Activated naive CD8-positive, alpha-beta T cell treated with anti-CD3 and anti-CD28 coated beads for 36 hours (primary cell): Measurements from ENCODE around the gene EXOC2. TPM values are rescaled to one million over a fixed set of nuclear protein-coding genes. Genes with fewer than 3 reads are reported as not detected.

Source experiments
- DNase-seq: peaks from one replicate; pipeline ENCODE4 v3.0.0; 2021
- H3K27ac Mint-ChIP-seq: one replicate; pipeline ENCODE4 v1.8.0; 2022; ENCODE audit warnings: mild to moderate bottlenecking, moderate library complexity, mixed read lengths
- H3K27me3 Mint-ChIP-seq: one replicate; pipeline ENCODE4 v1.8.0; 2022; ENCODE audit warnings: mild to moderate bottlenecking, mixed read lengths
- H3K36me3 Mint-ChIP-seq: one replicate; pipeline ENCODE4 v1.8.0; 2021; ENCODE audit warnings: mild to moderate bottlenecking, mixed read lengths
- H3K4me1 Mint-ChIP-seq: one replicate; pipeline ENCODE4 v1.8.0; 2021; ENCODE audit warnings: mixed read lengths
- H3K4me3 Mint-ChIP-seq: one replicate; pipeline ENCODE4 v1.8.0; 2022; ENCODE audit warnings: mild to moderate bottlenecking, moderate library complexity, mixed read lengths
- H3K9me3 Mint-ChIP-seq: one replicate; pipeline ENCODE4 v1.8.0; 2022; ENCODE audit warnings: mixed read lengths
- total RNA-seq, 2 experiments: library from RNA; stranded (reverse); gene quantifications; one replicate each; pipeline ENCODE4 v1.2.3, GENCODE V29; 2021

EXOC2 gene
- total RNA-seq, 2 experiments from 2014 or later = 28.4 to 30.0 TPM

DNA sequence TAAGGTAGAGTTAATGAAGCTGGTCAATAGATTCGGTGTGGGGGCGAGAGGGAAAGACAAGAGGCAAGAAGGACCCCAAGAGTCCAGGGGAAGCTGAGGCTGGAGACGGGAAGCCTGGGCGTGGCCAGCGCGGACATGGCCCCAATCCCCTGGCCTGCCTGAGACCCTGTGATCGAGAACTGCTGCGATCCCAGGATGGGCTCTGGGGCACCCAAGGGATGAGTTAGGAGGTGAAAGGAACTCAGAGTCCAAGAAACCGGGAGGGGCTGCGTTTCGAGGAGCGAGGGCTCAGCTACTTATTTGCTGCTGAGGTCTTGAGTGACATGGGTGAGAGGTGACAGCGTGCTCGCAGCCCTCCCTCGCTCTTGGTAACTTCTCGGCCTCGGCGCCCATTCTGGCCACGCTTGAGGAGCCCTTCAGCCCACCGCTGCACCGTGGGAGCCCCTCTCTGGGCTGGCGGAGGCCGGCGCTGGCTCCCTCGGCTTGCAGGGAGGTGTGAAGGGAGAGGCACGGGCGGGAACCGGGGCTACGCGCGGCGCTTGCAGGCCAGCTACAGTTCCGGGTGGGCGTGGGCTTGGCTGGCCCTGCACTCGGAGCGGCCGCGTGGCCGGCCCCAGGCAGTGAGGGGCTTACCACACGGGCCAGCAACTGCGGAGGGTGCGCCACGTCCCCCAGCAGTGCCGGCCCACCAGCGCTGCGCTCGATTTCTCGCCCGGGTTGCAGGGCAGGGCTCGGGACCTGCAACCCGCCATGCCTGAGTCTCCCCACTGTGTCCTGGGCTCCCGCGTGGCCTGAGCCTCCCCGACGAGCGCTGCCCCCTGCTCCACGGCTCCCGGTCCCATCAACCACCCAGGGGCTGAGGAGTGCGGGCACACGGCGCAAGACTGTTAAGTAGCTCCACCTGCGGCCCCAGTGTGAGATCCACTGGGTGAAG lies 243.2 kb downstream of the EXOC2 start:
- Mint-ChIP-seq H3K4me3 (no peak overlapping the region), H3K27me3 (peaks cover 5% of the 10 kb centered on the region), H3K4me1 (peaks cover 52% of the 10 kb centered on the region), H3K9me3 (no peaks in the 10 kb centered on the region), H3K36me3 (peaks cover 13% of the 10 kb centered on the region), H3K27ac (peak overlapping the region; percentile 50)
- no peak for DNase-seq

DNA sequence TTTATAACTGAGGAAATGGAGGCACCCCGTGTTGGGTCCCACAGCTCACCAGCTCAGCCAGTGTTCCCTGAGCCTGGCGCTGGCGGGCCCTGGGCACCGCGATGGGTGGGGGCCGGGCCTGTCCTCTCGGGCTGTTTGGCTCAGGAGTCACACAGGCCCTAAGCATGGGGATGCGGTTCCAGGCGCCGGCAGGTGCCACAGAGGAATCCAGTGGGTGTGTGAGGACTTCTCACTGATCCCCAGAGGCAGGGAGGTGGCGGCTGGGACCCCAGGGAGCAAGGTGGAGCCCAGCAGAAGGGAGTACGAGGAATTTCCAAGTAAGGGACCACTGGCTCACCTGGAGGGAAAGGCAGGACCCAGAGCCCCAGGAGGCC lies 243.9 kb downstream of the EXOC2 start:
- H3K36me3 Mint-ChIP-seq = peaks cover 13% of the 10 kb centered on the region
- no peak for DNase-seq
- H3K4me3 Mint-ChIP-seq = no peak overlapping the region
- H3K27ac Mint-ChIP-seq = peak overlapping the region; percentile 98
- H3K27me3 Mint-ChIP-seq = peaks cover 5% of the 10 kb centered on the region
- peaks cover 52% of the 10 kb centered on the region for H3K4me1 Mint-ChIP-seq
- H3K9me3 Mint-ChIP-seq = no peaks in the 10 kb centered on the region

DNA sequence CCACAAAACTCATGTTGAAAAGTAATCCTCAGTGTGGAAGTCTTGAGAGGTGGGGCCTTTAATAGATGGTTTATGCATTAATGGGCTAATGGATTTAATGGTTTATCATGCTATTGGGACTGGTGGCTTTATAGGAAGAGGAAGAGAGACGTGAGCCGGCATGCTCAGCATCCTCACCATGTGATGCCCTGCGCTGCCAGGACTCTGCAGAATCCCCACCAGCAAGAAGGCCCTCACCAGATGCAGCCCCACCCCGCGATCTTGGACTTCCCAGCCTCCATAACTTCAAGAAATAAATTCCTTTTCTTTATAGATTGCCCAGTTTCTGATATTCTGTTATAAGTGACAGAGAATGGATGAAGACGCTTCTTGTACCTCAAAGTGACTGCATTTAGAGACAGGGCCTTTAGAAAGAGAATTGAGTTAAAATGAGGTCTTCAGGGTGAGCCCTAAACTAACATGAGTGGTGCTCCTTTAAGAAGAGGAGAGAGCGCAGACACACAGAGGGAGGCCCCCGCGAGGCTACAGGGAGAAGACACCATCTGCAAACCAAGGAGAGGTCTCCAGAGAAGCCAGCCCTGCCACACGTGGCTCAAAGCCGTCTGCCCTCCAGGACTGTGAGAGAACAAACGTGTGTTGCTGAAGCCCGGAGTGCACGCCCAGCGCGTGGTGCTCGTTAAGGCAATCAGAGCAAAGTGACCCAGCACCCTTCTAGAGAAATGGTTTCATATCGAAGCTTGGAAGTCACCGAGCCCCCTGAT lies 244.5 kb downstream of the EXOC2 start:
- DNase-seq = no peak
- Mint-ChIP-seq H3K4me3 (peak overlapping the region; percentile 53), H3K4me1 (peaks cover 56% of the 10 kb centered on the region), H3K36me3 (peaks cover 13% of the 10 kb centered on the region), H3K27me3 (peaks cover 5% of the 10 kb centered on the region), H3K27ac (peak overlapping the region; percentile 98), H3K9me3 (no peaks in the 10 kb centered on the region)

DNA sequence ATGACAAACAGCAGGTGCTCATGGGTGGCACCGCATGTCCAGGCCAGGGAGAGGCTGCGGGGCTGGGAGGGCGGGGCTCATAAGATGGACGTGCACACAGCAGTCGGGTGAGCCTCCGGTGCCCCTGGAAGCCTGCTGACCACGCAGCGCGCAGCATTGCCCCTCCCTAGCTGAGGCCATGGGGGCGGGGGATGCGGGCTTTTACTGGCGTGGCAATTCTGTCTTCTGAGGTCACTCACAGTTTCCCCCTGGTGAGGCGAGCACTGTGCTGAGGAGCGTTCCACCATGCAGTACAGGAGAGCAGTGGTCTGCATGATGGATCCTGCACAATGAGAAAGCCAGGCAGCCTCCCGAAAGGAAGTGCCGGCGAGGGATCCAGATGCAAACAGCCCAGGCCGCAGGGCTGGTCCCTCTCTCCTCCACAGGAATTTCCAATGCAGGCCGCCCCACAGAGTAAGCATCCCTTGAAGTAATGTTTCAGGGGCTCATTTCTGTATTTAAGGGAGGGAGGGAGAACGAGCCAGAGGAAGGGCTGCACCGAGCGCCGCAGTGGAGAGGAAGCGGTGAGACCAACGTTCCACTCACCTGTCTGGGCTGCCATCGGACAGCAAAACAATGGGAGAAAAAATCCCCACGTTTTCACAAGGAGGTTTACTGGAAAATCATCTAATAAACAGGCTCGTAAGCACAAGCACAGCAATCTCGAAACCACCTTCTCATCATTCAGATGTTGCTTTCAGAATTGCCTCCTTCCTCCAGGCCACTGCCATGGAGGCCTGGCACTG lies 245.4 kb downstream of the EXOC2 start:
- H3K4me3 Mint-ChIP-seq = peak overlapping the region; percentile 53
- no peaks in the 10 kb centered on the region for H3K9me3 Mint-ChIP-seq
- peak; percentile 58 for DNase-seq
- peaks cover 13% of the 10 kb centered on the region for H3K36me3 Mint-ChIP-seq
- H3K27ac Mint-ChIP-seq = peak overlapping the region; percentile 98
- peaks cover 59% of the 10 kb centered on the region for H3K4me1 Mint-ChIP-seq
- H3K27me3 Mint-ChIP-seq = peaks cover 5% of the 10 kb centered on the region

DNA sequence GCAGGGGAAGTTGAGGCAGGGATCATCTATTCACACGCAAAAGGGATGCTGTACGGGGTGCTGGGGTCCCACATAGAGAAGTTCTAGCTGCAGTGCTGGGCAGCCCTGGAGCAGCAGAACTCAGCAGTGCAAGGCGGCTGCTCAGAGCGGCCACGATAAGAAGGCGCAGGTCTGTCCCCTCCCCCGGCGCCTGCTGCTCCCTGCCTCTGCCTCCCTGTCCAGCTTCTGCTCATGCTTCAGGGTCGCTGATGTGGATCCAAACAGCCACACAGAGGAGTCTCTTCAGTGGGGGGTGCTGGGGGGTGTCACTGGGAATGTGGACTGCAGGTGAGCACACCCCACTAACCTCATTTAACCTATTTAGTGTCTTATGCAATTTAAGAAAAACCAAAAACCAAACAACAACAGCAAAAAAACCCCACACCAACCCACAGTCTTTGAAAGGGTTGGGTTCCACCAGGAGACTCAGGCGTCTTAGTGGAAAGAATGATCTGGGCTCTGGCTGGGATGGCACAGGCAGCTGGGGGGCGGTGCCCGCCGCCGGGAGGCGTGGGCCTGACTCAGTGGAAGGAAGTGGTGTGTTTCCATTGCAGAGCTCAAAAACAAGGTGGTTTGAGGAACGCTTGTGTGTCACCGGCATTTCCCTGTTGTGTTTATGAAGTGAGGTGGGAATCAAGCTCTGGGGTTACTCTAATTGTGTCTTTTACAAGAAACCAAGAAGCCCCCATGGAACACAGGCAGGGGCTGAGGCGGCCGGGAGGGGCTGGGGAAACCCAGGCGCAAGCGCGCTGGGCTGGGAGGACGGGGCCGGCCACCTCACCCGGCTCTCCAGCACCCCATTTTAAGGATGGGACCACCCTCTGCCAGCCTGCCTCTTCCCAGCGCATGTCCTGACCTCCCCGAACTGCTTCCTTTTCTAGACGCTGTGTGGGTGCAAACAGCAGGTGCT lies 246.2 kb downstream of the EXOC2 start:
- peaks cover 13% of the 10 kb centered on the region for H3K36me3 Mint-ChIP-seq
- peaks cover 5% of the 10 kb centered on the region for H3K27me3 Mint-ChIP-seq
- peak; percentile 97 for DNase-seq
- peak overlapping the region; percentile 67 for H3K4me3 Mint-ChIP-seq
- H3K4me1 Mint-ChIP-seq = peaks cover 59% of the 10 kb centered on the region
- peak overlapping the region; percentile 98 for H3K27ac Mint-ChIP-seq
- no peaks in the 10 kb centered on the region for H3K9me3 Mint-ChIP-seq

GRCh38 chr6:445571-446417 lies 247.1 kb downstream of the EXOC2 start:
- no peak for DNase-seq
- Mint-ChIP-seq H3K36me3 (peaks cover 13% of the 10 kb centered on the region), H3K4me3 (peak overlapping the region; percentile 67), H3K27me3 (peaks cover 5% of the 10 kb centered on the region), H3K27ac (peak overlapping the region; percentile 98), H3K4me1 (peaks cover 59% of the 10 kb centered on the region), H3K9me3 (no peaks in the 10 kb centered on the region)

GRCh38 chr6:444653-445275 lies 248.2 kb downstream of the EXOC2 start:
- Mint-ChIP-seq H3K4me1 (peaks cover 59% of the 10 kb centered on the region), H3K36me3 (peaks cover 13% of the 10 kb centered on the region), H3K27ac (peak overlapping the region; percentile 98), H3K9me3 (no peaks in the 10 kb centered on the region), H3K27me3 (peaks cover 5% of the 10 kb centered on the region), H3K4me3 (peak overlapping the region; percentile 67)
- DNase-seq = peak; percentile 68

DNA sequence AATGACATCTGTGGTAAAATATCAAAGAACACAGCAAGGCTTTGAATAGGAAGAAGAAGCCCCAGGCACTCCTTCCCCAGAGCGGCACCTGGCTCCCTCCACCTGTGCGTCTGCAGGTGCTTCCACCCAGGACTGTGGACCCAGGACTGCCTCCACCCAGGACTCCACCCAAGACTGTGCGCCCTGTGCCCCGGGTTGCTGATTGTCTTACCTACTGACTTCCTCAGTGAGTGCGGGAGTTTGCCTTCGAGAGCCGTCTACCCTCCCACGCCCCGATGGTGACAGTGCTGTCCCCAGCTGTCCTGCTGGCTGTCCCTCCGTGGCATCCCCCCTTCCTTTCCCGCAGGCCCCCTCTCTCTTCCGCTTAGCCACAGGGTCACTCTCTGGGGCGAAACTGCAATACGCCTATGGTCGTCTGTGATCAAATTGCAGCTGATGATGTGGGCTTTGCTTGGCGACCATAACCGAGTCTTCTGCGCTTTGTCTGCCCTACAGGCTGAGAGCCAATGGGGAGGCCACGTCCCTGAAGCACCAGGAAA lies 249.2 kb downstream of the EXOC2 start:
- no peaks in the 10 kb centered on the region for H3K9me3 Mint-ChIP-seq

DNA sequence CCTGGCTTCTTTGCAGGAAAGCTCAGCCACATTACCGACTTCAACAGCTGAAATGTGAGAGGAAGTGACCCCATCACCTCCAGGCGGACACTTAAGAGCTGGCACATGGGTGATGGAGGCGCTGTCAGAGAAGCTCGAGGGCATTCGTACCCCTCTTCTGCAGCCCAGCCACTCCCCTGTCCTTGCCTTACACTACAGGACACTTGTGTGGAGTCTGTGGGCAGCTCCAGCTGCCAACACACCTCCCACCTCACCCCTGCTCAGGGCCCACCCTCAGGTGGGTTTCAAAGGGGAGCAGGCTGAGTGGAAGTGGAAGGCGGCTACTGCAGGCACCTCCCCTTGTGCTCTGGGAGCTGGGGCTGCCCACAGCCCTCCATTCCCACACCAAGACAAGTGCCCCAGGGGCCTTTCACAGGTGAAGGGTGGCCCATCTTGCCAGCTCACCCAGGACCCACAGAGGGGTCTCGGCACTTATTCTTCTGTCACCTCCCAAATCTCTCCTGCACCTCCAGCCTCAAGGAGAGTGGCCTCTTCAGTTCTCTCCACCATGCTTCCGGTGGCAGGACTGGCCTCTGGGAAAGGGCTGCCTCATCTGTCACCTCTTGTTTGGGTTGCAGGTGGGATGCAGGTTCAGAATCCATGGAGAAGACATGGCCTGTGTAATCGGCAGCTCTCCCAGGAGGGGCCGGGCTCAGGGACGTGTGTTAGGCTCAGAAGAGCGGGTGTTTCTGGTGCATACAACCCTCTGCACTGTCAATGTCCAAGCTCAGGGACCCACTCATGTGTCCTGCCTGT lies 251.6 kb downstream of the EXOC2 start:
- Mint-ChIP-seq H3K9me3 (no peaks in the 10 kb centered on the region), H3K4me1 (peaks cover 32% of the 10 kb centered on the region), H3K4me3 (no peak overlapping the region), H3K27ac (no peak overlapping the region), H3K36me3 (no peaks in the 10 kb centered on the region), H3K27me3 (no peaks in the 10 kb centered on the region)
- DNase-seq = no peak

More for the DNA sequence above, 249.2 kb downstream of the EXOC2 start:
- Mint-ChIP-seq H3K27me3 (peaks cover 5% of the 10 kb centered on the region), H3K27ac (no peak overlapping the region), H3K4me1 (peaks cover 53% of the 10 kb centered on the region), H3K4me3 (no peak overlapping the region), H3K36me3 (peaks cover 6% of the 10 kb centered on the region)
- DNase-seq = no peak

DNA sequence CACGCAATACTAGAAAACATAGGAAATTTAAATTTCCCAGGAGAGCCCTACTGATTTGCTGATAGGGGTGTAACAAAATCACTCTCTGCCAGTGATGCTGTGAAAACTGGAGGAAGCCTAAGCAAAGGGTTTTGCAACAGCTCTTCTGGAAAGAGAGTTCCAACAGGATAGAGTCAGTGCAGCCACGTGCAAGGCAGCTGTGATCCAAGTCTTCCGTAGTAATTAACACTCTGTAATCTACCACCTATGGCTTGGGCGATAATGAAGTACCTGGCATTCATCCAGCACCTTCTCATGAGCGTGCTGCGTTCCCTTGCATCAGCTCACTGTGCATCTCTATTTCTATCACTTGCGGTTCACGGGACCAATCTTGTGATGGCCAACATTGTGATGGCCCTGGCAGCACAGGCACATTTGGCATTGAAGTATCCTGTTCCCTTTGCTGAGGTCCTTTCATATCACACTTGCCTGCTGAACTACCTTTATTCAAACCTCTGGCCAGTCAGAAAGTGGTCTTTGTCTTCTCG lies 253.2 kb downstream of the EXOC2 start:
- Mint-ChIP-seq H3K4me3 (no peak overlapping the region), H3K4me1 (peaks cover 24% of the 10 kb centered on the region), H3K36me3 (no peaks in the 10 kb centered on the region), H3K27ac (no peak overlapping the region), H3K9me3 (no peaks in the 10 kb centered on the region), H3K27me3 (no peaks in the 10 kb centered on the region)
- no peak for DNase-seq

DNA sequence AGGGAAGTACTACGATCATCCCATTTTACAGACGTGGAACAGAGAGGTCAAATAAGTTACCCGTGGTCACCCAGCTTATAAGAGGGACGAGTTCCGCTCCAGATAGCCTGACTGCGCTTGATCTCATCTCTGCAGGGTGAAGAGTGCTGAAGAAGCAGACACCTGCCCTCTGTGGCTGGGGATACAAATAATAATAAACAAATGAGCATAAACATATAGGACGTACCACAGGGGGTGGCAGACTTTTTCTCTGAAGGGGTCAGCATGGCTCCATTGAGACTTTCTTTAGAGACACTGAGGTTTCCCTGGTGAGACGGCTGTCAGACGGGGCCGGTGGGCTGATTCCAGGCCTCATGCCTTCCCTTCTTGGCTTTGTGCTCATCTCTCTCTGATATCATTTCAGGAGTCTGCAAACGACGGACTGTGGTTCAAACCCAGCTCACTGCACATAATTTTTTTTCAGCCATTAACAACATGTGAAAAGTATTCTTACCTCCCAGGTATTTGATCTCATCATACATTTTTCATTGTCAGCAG lies 254.2 kb downstream of the EXOC2 start:
- no peaks in the 10 kb centered on the region for H3K36me3 Mint-ChIP-seq
- no peaks in the 10 kb centered on the region for H3K27me3 Mint-ChIP-seq
- no peak for DNase-seq
- H3K4me1 Mint-ChIP-seq = peaks cover 21% of the 10 kb centered on the region
- no peak overlapping the region for H3K27ac Mint-ChIP-seq
- H3K4me3 Mint-ChIP-seq = no peak overlapping the region
- H3K9me3 Mint-ChIP-seq = no peaks in the 10 kb centered on the region

DNA sequence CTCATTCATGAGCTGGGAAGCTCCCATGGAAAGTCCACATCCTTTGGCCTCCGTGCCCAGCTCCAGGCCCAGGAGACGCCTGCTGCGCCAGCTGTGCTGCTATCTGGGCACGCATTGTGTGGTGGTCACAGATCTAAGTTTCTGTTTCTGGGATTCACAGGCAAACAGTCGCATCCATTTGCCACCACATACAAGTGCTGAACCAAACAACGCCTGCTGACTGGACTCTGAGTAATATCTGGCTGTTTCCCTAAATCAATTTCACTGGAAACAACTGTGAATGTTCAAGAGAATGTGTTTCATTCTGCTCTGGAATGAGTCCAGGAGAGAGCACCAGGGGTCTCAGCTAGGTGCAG lies 255.9 kb downstream of the EXOC2 start:
- Mint-ChIP-seq H3K27ac (no peak overlapping the region), H3K36me3 (no peaks in the 10 kb centered on the region), H3K4me1 (peaks cover 27% of the 10 kb centered on the region), H3K27me3 (no peaks in the 10 kb centered on the region), H3K9me3 (peaks cover 5% of the 10 kb centered on the region), H3K4me3 (no peak overlapping the region)
- DNase-seq = no peak
